Large intestine (tissue), 3 donors: ENCODE data around the gene FER1L5. TPM values are rescaled to one million over a fixed set of nuclear protein-coding genes. Genes with fewer than 3 reads are reported as not detected.

ENCODE experiments used
- DNase-seq, 2 donors: peaks; one replicate each; pipeline versions ENCODE4 v3.0.0 to v3.0.0-alpha.2; 2013
- H3K27ac ChIP-seq: one replicate; pipeline ENCODE4 v1.5.1; 2013; ENCODE audit warnings: low read length
- H3K27me3 ChIP-seq: 2 replicates; pipeline ENCODE4 v1.6.1; 2013; ENCODE audit warnings: low read length; ENCODE audit not compliant: control insufficient read depth, insufficient read depth
- H3K36me3 ChIP-seq: 2 replicates; pipeline ENCODE4 v1.6.1; 2013; ENCODE audit warnings: low read length; ENCODE audit not compliant: control insufficient read depth, insufficient read depth
- H3K4me1 ChIP-seq: one replicate; pipeline ENCODE4 v1.6.1; 2013; ENCODE audit warnings: low read length; ENCODE audit not compliant: control insufficient read depth, insufficient read depth
- H3K4me3 ChIP-seq: one replicate; pipeline ENCODE4 v1.5.1; 2013; ENCODE audit warnings: low read length
- H3K9me3 ChIP-seq: one replicate; pipeline ENCODE4 v1.6.1; 2013; ENCODE audit warnings: mild to moderate bottlenecking, low read depth, low read length, moderate library complexity; ENCODE audit not compliant: control insufficient read depth
- WGBS: methylation state at CpG from one replicate; pipeline ENCODE4 v1.1.5; 2013; ENCODE audit warnings: low lambda C conversion rate; ENCODE audit not compliant: insufficient coverage; 5-methylcytosine and 5-hydroxymethylcytosine counted together
- polyA plus RNA-seq: library from polyadenylated mRNA; unstranded; fragments of 120-200 nt; gene quantifications from one replicate; pipeline ENCODE4 v1.2.1, GENCODE V29; 2013

FER1L5 gene
- polyA plus RNA-seq, 1 donor, result 1.2 TPM

DNA sequence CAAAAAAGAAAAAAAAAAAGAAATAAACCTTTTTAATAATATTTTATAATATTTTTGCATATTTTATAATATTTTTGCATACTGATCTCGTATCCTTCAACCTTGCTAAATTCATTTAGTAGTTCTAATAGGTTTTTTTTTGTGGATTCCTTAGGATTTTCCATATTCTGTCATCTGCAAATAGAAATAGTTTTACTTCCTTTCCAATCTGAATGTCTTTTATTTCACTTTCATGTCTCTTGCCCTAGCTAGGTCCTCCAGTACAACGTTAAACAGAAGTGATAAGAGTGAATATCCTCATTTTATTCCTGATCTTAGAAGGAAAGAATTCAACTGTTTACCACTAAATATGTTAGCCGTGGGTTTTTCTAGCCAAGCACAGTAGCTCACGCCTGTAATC is 83.6 kb downstream of the FER1L5 start:
- Histone ChIP-seq H3K27me3 (no peaks in the 10 kb centered on the region), H3K27ac (no peak overlapping the region), H3K9me3 (no peaks in the 10 kb centered on the region), H3K36me3 (peaks cover 48% of the 10 kb centered on the region), H3K4me1 (peaks cover 4% of the 10 kb centered on the region), H3K4me3 (no peak overlapping the region)
- DNase-seq, result no peak
- WGBS, result 94% methylated on average over 2 of the region's 4 CpGs

DNA sequence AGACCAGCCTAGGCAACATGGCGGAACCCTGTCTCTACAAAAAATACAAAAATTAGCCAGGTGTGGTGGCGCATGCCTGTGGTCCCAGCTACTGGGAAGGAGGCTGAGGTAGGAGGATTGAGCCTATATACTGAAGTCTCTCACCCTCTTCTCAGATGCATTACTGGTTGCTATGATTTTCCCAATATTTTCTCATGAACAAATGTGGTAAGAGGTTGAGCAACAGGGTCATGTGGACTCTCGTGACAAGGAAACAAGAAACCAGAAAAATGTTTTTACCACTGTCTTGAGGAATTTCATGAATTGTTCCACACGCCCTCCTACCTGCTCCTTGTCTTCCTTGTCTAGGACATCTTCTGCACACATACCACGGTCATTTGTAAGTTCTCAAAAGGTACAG is 84.9 kb downstream of the FER1L5 start:
- Histone ChIP-seq H3K4me1 (no peaks in the 10 kb centered on the region), H3K36me3 (peaks cover 56% of the 10 kb centered on the region), H3K9me3 (no peaks in the 10 kb centered on the region), H3K27ac (peak overlapping the region; percentile 21), H3K27me3 (no peaks in the 10 kb centered on the region), H3K4me3 (no peak overlapping the region)
- WGBS, result 67% methylated on average over 1 of the region's 5 CpGs
- DNase-seq, result peak; percentile 39 to 48

DNA sequence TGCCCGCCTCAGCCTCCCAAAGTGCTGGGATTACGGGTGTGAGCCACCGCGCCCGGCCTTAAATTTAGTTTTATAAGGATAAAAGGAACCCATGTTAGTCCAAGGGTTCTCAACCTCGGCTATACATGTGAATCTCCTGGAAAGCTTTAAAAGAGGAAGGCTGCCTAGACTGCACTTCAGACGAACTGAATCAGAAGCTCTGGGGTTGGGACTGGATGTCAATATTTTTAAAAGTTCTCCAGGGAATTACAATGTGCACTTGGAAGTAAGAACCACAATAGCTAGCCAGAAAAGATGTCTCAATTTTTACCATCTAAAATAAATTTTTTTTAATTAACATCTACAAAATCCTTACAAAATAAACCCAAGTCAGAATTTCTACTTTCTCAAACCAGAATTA is 87.2 kb downstream of the FER1L5 start:
- no peak for DNase-seq
- H3K27ac ChIP-seq, result no peak overlapping the region
- H3K4me1 ChIP-seq, result peaks cover 16% of the 10 kb centered on the region
- H3K9me3 ChIP-seq, result no peaks in the 10 kb centered on the region
- H3K4me3 ChIP-seq, result no peak overlapping the region
- H3K27me3 ChIP-seq, result no peaks in the 10 kb centered on the region
- peaks cover 75% of the 10 kb centered on the region for H3K36me3 ChIP-seq
- WGBS, result no CpG with 5 or more reads among the region's 7 CpGs

DNA sequence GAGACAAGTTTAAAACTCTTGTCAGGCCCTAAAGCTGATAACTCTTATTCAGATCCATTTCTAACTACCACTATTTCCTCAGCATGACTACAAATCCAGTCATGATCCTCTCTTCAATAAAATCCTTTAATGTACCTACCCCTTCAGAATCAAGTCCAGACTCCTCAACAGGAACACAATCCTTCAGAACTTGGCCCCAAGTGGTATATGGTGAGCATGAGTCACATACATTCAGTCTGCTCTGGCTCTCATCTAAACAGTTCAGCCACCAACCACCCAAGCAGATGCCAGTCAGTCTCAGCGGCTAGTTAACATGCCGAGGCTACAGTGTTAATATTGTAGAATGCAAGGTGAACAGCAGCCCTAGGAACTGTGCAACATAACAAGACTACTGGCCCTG is 87.6 kb downstream of the FER1L5 start:
- DNase-seq, result no peak
- Histone ChIP-seq H3K4me3 (no peak overlapping the region), H3K27ac (no peak overlapping the region), H3K36me3 (peaks cover 79% of the 10 kb centered on the region), H3K27me3 (no peaks in the 10 kb centered on the region), H3K9me3 (no peaks in the 10 kb centered on the region), H3K4me1 (peaks cover 20% of the 10 kb centered on the region)
- no CpG with 5 or more reads among the region's 2 CpGs for WGBS

DNA sequence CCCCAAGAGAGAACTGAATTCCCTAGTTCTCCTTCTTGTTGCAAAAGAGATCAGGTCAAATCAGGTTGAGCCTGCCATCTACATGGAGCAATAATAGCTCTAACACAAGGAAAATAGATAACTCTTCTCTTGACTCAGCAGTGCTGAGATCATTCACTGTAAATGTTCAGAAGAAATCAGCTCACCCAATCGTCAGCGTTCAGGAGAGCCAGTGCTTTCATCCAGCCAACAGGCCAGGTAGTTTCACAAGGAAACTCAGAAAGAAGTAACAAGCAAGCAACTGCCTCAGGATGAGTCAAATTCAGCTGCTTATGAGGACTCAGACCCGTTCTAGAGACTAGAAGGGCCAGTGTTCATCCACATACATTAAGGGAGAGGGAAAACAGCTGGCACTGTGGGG is 91.4 kb downstream of the FER1L5 start:
- no CpG with 5 or more reads among the region's 3 CpGs for WGBS

DNA sequence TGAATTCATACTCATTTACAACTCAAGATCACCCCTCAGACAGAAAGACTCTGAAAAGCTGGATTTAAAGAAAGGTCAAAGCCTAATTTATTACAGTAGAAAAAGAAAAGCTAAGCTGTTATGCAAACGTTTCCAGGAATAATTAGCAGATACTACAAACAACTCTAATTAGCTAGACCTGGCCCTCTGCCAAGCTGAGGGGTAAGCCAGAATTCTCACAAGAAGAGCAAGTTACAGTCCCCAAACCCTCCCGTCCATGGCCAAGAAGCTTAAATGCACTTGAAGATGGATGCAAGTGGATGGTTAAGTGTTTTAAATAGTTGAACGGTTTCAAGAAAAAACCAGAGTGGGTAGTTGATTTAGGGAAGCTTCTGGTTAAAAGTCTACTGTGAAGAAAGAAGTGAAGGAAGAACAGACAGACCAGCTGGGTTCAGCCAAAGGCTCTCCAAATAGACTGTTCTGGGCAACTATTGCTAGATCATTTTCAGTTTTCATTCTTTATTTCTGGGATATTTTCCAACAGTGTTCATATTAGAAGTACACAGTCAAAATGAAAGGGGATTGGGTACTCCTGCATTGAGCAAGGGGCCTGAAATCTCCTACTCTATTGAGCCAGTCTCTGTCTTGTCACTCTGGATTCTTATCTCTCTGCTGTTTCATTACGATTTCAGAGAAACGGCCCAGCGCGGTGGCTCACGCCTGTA is 92.5 kb downstream of the FER1L5 start:
- peak in 1 of 2 donors; percentile 10 for DNase-seq
- H3K9me3 ChIP-seq, result no peaks in the 10 kb centered on the region
- no peaks in the 10 kb centered on the region for H3K27me3 ChIP-seq
- H3K36me3 ChIP-seq, result peaks cover 63% of the 10 kb centered on the region
- no peak overlapping the region for H3K4me3 ChIP-seq
- peaks cover 28% of the 10 kb centered on the region for H3K4me1 ChIP-seq
- peak overlapping the region; percentile 81 for H3K27ac ChIP-seq
- 83% methylated on average over 2 of the region's 8 CpGs for WGBS

More for the DNA sequence above, 91.4 kb downstream of the FER1L5 start:
- Histone ChIP-seq H3K4me1 (peaks cover 28% of the 10 kb centered on the region), H3K27me3 (no peaks in the 10 kb centered on the region), H3K4me3 (no peak overlapping the region), H3K36me3 (peaks cover 71% of the 10 kb centered on the region), H3K27ac (peak overlapping the region; percentile 81), H3K9me3 (no peaks in the 10 kb centered on the region)
- DNase-seq, result peak; percentile 61 to 76

DNA sequence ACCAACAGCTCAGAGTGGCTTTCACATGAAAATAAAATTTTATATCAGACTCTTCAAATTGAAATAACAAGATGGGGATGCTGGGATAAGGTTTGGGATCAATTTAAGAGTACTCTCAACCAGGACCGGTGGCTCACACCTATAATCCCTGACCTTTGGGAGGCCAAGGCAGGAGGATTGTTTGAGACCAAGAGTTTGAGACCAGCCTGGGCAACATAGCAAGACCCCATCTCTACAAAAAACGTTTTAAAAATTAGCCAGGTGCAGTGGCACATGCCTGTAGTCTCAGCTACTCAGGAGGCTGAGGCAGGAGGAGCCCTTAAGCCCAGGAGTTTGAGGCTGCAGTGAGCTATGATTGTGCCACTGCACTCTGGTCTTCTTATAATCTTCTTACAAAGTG is 94.7 kb downstream of the FER1L5 start:
- no CpG with 5 or more reads among the region's 2 CpGs for WGBS
- peaks cover 43% of the 10 kb centered on the region for H3K36me3 ChIP-seq
- no peak overlapping the region for H3K27ac ChIP-seq
- DNase-seq, result no peak
- H3K27me3 ChIP-seq, result no peaks in the 10 kb centered on the region
- H3K4me1 ChIP-seq, result peaks cover 28% of the 10 kb centered on the region
- no peak overlapping the region for H3K4me3 ChIP-seq
- H3K9me3 ChIP-seq, result no peaks in the 10 kb centered on the region

DNA sequence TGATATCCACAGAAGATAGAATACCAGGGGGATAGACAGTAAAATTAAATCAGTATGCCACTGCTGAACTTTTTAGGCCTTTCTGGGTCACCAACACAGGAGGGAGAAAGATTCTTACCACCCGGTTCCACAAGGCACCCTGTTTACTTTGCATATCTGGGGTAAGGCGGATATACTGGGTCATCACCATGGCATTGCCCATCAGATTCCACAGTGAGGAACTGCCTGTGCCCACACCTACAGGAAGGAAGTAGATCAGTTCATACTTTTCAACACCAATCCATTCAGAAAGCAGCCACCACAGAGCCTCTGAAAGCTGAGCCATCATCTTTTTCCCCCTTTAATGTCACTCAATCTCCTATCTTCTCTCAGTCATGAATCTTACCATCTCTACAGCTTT is 95.3 kb downstream of the FER1L5 start:
- Histone ChIP-seq H3K36me3 (peaks cover 39% of the 10 kb centered on the region), H3K9me3 (no peaks in the 10 kb centered on the region), H3K4me1 (peaks cover 28% of the 10 kb centered on the region), H3K4me3 (no peak overlapping the region), H3K27ac (peak overlapping the region; percentile 0), H3K27me3 (no peaks in the 10 kb centered on the region)
- WGBS, result no CpG with 5 or more reads among the region's 2 CpGs
- no peak for DNase-seq

DNA sequence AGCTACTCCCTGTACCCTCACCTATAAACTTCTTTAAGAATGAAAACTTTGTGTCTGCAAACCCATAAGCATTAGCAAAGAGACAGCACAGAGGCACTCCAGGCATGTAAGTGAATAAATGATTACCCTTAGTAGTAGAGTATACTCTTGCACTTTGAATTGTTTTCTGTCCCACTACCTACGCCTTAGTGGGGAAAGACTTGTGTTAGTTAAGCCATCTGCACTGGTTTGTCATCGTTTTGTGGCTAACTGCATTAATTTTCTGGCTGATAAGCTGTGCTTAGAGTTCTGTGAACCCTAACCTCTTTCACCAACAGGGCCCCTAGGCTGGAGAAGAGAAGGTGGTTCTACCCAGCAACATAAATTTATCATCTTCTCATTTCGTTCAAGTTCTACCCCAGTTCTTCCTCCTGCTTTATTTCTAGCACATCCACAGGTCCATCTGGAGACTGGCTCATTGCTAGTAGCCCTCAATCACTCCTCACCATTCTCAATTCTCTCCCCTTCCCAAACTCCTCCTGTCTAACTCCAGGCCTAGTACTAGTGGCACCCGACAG is 96.6 kb downstream of the FER1L5 start:
- Histone ChIP-seq H3K4me3 (peak overlapping the region; percentile 79), H3K36me3 (peaks cover 26% of the 10 kb centered on the region), H3K27ac (peak overlapping the region; percentile 76), H3K4me1 (peaks cover 18% of the 10 kb centered on the region), H3K27me3 (no peaks in the 10 kb centered on the region), H3K9me3 (no peaks in the 10 kb centered on the region)
- peak in 1 of 2 donors; percentile 69 for DNase-seq
- no CpG with 5 or more reads among the region's 4 CpGs for WGBS

DNA sequence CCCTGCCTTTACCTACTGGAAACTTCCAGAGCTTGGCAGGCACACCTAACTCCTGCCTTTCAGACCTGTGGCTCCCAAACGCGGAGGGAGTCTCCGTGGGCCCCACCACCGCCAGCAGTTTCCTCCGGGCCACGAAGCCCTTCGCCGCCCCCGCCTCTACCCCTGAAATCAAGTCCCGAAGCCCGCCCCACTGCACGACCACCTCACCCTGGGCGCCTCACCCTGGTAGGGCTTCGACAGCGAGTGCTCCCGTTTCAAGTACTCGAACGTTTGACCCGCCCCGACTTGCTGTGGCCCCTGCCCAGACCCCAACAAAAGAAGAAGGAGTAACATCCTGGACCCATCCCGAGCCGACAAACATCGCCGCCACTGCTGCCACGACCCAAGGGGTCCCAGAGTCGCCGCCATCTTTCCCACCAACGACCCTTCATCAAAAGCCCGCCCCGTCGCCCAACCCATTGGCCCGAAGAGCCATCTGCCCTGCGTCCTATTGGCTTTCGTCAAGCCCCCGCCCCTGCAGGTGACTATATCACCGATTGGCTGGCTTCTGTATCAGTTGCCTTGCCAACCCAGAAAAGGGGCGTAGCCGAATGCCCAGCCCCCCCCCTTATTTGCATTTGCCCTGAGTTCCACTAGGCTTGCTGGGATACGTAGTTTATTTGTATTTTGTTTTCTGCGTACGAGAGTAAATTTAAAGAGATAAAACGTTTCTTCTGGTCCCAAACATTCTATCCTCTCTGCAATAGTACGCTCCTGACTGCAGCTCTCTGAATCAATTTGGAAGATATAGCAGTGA is 97.3 kb downstream of the FER1L5 start, which contains the start of gene LMAN2L:
Gene LMAN2L, minus strand, starts transcription at position 432 of the 796 bp plus-strand sequence. Its CDS starts 24 bp downstream, at position 408.
- peak within 1 kb of the TSS; percentile 76 for H3K27ac ChIP-seq
- H3K36me3 ChIP-seq, result peaks cover 21% of the 10 kb centered on the region
- peaks cover 11% of the 10 kb centered on the region for H3K4me1 ChIP-seq
- DNase-seq, result peak; percentile 98 to 99
- peak within 1 kb of the TSS; percentile 79 for H3K4me3 ChIP-seq
- H3K9me3 ChIP-seq, result no peaks in the 10 kb centered on the region
- H3K27me3 ChIP-seq, result no peaks in the 10 kb centered on the region
- WGBS, result 0% methylated on average over 4 of the region's 43 CpGs
